OCI-LY7 (cell line): ENCODE data around the gene WTAP. TPM values are rescaled to one million over a fixed set of nuclear protein-coding genes. Genes with fewer than 3 reads are reported as not detected.

Experiments
- BruUV-seq: library from RNA; stranded (reverse); fragments of 400-500 nt; replicated peaks from 2 replicates; lab custom pipeline; 2021; lab: Mats Ljungman, UMichigan
- CTCF ChIA-PET: fragments of 300-600 bp; sonication (Branson Sonifier 250); formaldehyde crosslinking; loops from one replicate; lab custom pipeline; 2022; ENCODE audit warnings: antibody characterized with exemption; ENCODE audit not compliant: unreplicated experiment; lab: Charles Lee
- POLR2A ChIA-PET: fragments of 300-600 bp; sonication (Branson Sonifier 250); formaldehyde crosslinking; loops from one replicate; lab custom pipeline; 2022; ENCODE audit warnings: antibody characterized with exemption; lab: Charles Lee
- DNase-seq: peaks from one replicate; pipeline ENCODE4 v3.0.0-alpha.2; 2015; ENCODE audit warnings: low spot score
- H2AFZ ChIP-seq: fragments of 200-600 bp; sonication (generic), shearing (Covaris generic); 2 replicates; pipeline ENCODE4 v1.6.1; 2014; ENCODE audit warnings: mild to moderate bottlenecking, antibody characterized with exemption, low read length, moderate library complexity
- H3K27ac ChIP-seq: fragments of 200-600 bp; sonication (generic); 2 replicates; pipeline ENCODE4 v1.5.1; 2014; ENCODE audit warnings: mixed run types, low read depth, mild to moderate bottlenecking, moderate library complexity, low read length, inconsistent platforms; ENCODE audit not compliant: poor library complexity, severe bottlenecking
- H3K36me3 ChIP-seq: fragments of 200-600 bp; sonication (generic); 2 replicates; pipeline ENCODE4 v1.6.1; 2014; ENCODE audit warnings: mild to moderate bottlenecking, antibody characterized with exemption, low read length, moderate library complexity, mixed read lengths; ENCODE audit not compliant: insufficient read depth
- H3K4me1 ChIP-seq: fragments of 200-600 bp; sonication (generic); 2 replicates; pipeline ENCODE4 v1.5.1; 2014; ENCODE audit warnings: mild to moderate bottlenecking, low read length; ENCODE audit not compliant: insufficient read depth, poor library complexity, severe bottlenecking
- H3K4me2 ChIP-seq: fragments of 200-600 bp; sonication (generic); 2 replicates; pipeline ENCODE4 v1.6.1; 2014; ENCODE audit warnings: mild to moderate bottlenecking, low read length
- H3K4me3 ChIP-seq: fragments of 200-600 bp; sonication (generic); 2 replicates; pipeline ENCODE4 v1.5.1; 2014; ENCODE audit warnings: mild to moderate bottlenecking, low read depth, low read length; ENCODE audit not compliant: poor library complexity, severe bottlenecking
- H3K79me2 ChIP-seq: fragments of 200-600 bp; sonication (generic); 2 replicates; pipeline ENCODE4 v1.6.1; 2016; ENCODE audit warnings: low read depth, mild to moderate bottlenecking, low read length, moderate library complexity, mixed read lengths; ENCODE audit not compliant: insufficient read depth
- H3K9me2 ChIP-seq: fragments of 200-600 bp; sonication (generic); 2 replicates; pipeline ENCODE4 v1.6.1; 2016; ENCODE audit warnings: mild to moderate bottlenecking, low read length, mixed read lengths; ENCODE audit not compliant: insufficient read depth
- H3K9me3 ChIP-seq: fragments of 200-600 bp; sonication (generic); 2 replicates; pipeline ENCODE4 v1.6.1; 2014; ENCODE audit warnings: mild to moderate bottlenecking, mixed run types, low read length, mixed read lengths
- H4K20me1 ChIP-seq: fragments of 200-600 bp; sonication (generic); 2 replicates; pipeline ENCODE4 v1.6.1; 2014; ENCODE audit warnings: mild to moderate bottlenecking, antibody characterized with exemption, low read length, moderate library complexity, mixed read lengths; ENCODE audit not compliant: insufficient read depth
- EZH2phosphoT487 ChIP-seq: fragments of 200-600 bp; sonication (generic); IDR thresholded peaks from 2 replicates; pipeline ENCODE4 v1.6.1; 2018; ENCODE audit warnings: low read depth, borderline replicate concordance, mild to moderate bottlenecking, mixed run types, antibody characterized with exemption, low read length, moderate library complexity, mixed read lengths
- intact Hi-C: fragments of 100-400 bp; cut with micrococcal nuclease; formaldehyde crosslinking; loops from one replicate; pipeline ENCODE4 v1.10.0; 2022; ENCODE audit not compliant: unreplicated experiment
- total RNA-seq, 2 experiments: library from RNA; depleted of rRNA in 1 of 2; stranded (reverse); fragments of >200 nt in 1 of 2; shearing (Covaris generic) in 1 of 2; gene quantifications; 2 replicates each; pipeline ENCODE4 v1.2.3, GENCODE V29; 2014 to 2022
- TF ChIP-seq, protein P1 (sequence below): fragments of 200-600 bp; sonication (generic); conservative IDR thresholded peaks from 2 replicates; pipeline ENCODE4 v1.5.1; 2014; ENCODE audit warnings: mild to moderate bottlenecking, antibody characterized with exemption, low read length, moderate library complexity, mixed read lengths

Gene WTAP
- total RNA-seq, 2 experiments from 2014 or later, result 99.3 to 115 TPM

GRCh38 chr6:159716247-159717096, 10.8 kb upstream of the WTAP start:
- no peaks in the 10 kb centered on the region for H3K79me2 ChIP-seq
- no peak for DNase-seq
- no peaks in the 10 kb centered on the region for H3K9me3 ChIP-seq
- no peak overlapping the region for H3K4me2 ChIP-seq
- no TSS peak for BruUV-seq
- CTCF ChIA-PET, result no interaction called here
- TF ChIP-seq, protein P1, sequence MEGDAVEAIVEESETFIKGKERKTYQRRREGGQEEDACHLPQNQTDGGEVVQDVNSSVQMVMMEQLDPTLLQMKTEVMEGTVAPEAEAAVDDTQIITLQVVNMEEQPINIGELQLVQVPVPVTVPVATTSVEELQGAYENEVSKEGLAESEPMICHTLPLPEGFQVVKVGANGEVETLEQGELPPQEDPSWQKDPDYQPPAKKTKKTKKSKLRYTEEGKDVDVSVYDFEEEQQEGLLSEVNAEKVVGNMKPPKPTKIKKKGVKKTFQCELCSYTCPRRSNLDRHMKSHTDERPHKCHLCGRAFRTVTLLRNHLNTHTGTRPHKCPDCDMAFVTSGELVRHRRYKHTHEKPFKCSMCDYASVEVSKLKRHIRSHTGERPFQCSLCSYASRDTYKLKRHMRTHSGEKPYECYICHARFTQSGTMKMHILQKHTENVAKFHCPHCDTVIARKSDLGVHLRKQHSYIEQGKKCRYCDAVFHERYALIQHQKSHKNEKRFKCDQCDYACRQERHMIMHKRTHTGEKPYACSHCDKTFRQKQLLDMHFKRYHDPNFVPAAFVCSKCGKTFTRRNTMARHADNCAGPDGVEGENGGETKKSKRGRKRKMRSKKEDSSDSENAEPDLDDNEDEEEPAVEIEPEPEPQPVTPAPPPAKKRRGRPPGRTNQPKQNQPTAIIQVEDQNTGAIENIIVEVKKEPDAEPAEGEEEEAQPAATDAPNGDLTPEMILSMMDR, result no peak
- no peak for TF ChIP-seq EZH2phosphoT487
- H2AFZ ChIP-seq, result no peak overlapping the region
- intact Hi-C loops, result no loop called here
- peaks cover 4% of the 10 kb centered on the region; the same call in 1 of the 2 replicates for H4K20me1 ChIP-seq
- H3K9me2 ChIP-seq, result no peaks in the 10 kb centered on the region
- no peak overlapping the region for H3K4me3 ChIP-seq
- POLR2A ChIA-PET, result interaction anchor here (0.7 to 1.2 kb wide), 3 partner anchors 18 to 189 kb away, joined by 3 to 6 read pairs (median 4); no protein-coding TSS in a partner anchor
- no peaks in the 10 kb centered on the region for H3K36me3 ChIP-seq
- H3K4me1 ChIP-seq, result no peaks in the 10 kb centered on the region
- H3K27ac ChIP-seq, result no peak overlapping the region

DNA sequence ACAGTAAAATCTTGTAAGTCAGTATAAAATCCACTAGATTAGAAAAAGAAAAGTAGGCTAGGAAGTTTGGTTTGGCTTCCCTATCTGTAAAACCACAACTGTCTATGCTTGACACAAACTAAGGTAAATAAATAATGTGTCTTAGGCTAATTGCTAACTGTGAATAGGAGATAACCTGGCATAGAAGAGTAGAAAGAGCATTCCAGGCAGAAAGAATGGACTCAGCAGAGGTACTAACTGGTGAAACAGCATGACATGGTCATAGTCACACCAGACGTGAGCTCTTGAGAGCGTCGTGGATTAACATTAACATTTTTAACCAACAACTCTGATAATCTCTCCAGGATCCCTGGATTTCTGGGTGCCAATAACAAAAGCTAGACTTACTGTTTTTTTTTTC, 8.7 kb upstream of the WTAP start:
- Histone ChIP-seq H3K27ac (no peak overlapping the region), H3K4me2 (no peak overlapping the region), H3K4me3 (no peak overlapping the region), H3K4me1 (no peaks in the 10 kb centered on the region), H3K9me3 (no peaks in the 10 kb centered on the region), H4K20me1 (peaks cover 4% of the 10 kb centered on the region; the same call in 1 of the 2 replicates), H2AFZ (no peak overlapping the region), H3K9me2 (no peaks in the 10 kb centered on the region), H3K36me3 (peaks cover 15% of the 10 kb centered on the region), H3K79me2 (peaks cover 18% of the 10 kb centered on the region; the same call in 1 of the 2 replicates)
- no peak for TF ChIP-seq EZH2phosphoT487
- TF ChIP-seq, protein P1, result no peak
- no peak for DNase-seq
- ChIA-PET CTCF (interaction anchor here (0.5 to 0.6 kb wide), 2 partner anchors 71 to 135 kb away, joined by 3 read pairs; partner anchors contain the start of gene TCP1), POLR2A (interaction anchor here (0.6 to 2.0 kb wide), 4 partner anchors 14 to 71 kb away, joined by 3 to 5 read pairs (median 4); partner anchors contain the start of genes MRPL18 and SOD2)
- intact Hi-C loops, result no loop called here
- no TSS peak for BruUV-seq

DNA sequence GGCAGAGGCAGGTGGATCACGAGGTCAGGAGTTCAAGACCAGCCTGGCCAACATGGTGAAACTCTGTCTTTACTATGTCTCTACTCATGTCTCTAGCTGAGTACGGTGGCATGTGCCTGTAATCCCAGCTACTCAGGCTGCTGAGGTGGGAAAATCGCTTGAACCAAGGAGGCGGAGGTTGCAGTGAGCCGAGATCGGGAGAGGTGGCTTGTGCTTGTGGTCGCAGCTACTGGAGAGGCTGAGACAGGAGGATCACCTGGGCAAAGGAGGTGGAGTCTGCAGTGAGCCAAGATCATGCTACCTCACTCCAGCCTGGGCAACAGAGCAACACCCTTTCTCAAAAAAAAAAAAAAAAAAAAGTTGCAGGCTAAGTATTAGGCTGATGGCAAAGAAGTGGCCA, 8.0 kb upstream of the WTAP start:
- no peak for DNase-seq
- H3K4me1 ChIP-seq, result peaks cover under 1% of the 10 kb centered on the region
- POLR2A ChIA-PET, result interaction anchor here (1.1 to 2.0 kb wide), 2 partner anchors 13 to 71 kb away, joined by 3 to 5 read pairs; partner anchors contain the start of gene MRPL18
- H3K79me2 ChIP-seq, result peaks cover 25% of the 10 kb centered on the region; the same call in 1 of the 2 replicates
- no peak overlapping the region for H3K4me3 ChIP-seq
- peaks cover 4% of the 10 kb centered on the region; the same call in 1 of the 2 replicates for H4K20me1 ChIP-seq
- no peaks in the 10 kb centered on the region for H3K9me2 ChIP-seq
- H3K4me2 ChIP-seq, result no peak overlapping the region
- no TSS peak for BruUV-seq
- CTCF ChIA-PET, result interaction anchor here (0.6 kb wide), 1 partner anchor 70 kb away, joined by 3 read pairs; the partner anchor contains the start of gene TCP1
- TF ChIP-seq EZH2phosphoT487, result no peak
- TF ChIP-seq, protein P1, result no peak
- no peak overlapping the region for H3K27ac ChIP-seq
- no peak overlapping the region for H2AFZ ChIP-seq
- no peaks in the 10 kb centered on the region for H3K9me3 ChIP-seq
- H3K36me3 ChIP-seq, result peaks cover 21% of the 10 kb centered on the region
- intact Hi-C loops, result no loop called here
